ENCODE data around the gene SLC2A5. TPM values are rescaled to one million over a fixed set of nuclear protein-coding genes. Genes with fewer than 3 reads are reported as not detected.

The SLC2A5 gene
- total RNA-seq, 1 donor from 2014 or later = 3.6 TPM

GRCh38 chr1:9073143-9073542 is 3.7 kb upstream of the SLC2A5 start:
- DNase-seq (no peak), ATAC-seq (ENCODE audit: low read depth) (no peak)
- H3K9me3 Mint-ChIP-seq = no peaks in the 10 kb centered on the region
- no peak overlapping the region for H3K27ac Mint-ChIP-seq
- no peak overlapping the region for H3K4me3 Mint-ChIP-seq
- H3K36me3 Mint-ChIP-seq (ENCODE audit: low read depth) = no peaks in the 10 kb centered on the region
- intact Hi-C loops (cut with micrococcal nuclease) = no loop called here
- ChIA-PET CTCF (no interaction called here), POLR2A (interaction anchor here (0.5 kb wide), 1 partner anchor 42 kb away, joined by 4 read pairs; no protein-coding TSS in a partner anchor)
- H3K27me3 Mint-ChIP-seq = peaks cover under 1% of the 10 kb centered on the region
- TF ChIP-seq CTCF (IDR thresholded peaks at IDR 0.05) = no peak
- H3K4me1 Mint-ChIP-seq = peaks cover 82% of the 10 kb centered on the region

- H3K4me1 Mint-ChIP-seq = peaks cover 85% of the 10 kb centered on the region
- H3K27ac Mint-ChIP-seq = no peak overlapping the region
- ATAC-seq (ENCODE audit: low read depth) (no peak), DNase-seq (no peak)
- no peak for TF ChIP-seq CTCF (IDR thresholded peaks at IDR 0.05)
- H3K27me3 Mint-ChIP-seq = no peaks in the 10 kb centered on the region
- ChIA-PET CTCF (no interaction called here), POLR2A (interaction anchor here (0.6 kb wide), 1 partner anchor 9 kb away, joined by 4 read pairs; no protein-coding TSS in a partner anchor)
- intact Hi-C loops (cut with micrococcal nuclease) = no loop called here
- no peak overlapping the region for H3K4me3 Mint-ChIP-seq
- no peaks in the 10 kb centered on the region for H3K9me3 Mint-ChIP-seq
- no peaks in the 10 kb centered on the region for H3K36me3 Mint-ChIP-seq (ENCODE audit: low read depth)
These were observed 2.3 kb upstream of the SLC2A5 start for GRCh38 chr1:9071554-9072235.

GRCh38 chr1:9070486-9070885 is 1.1 kb upstream of the SLC2A5 start:
- H3K9me3 Mint-ChIP-seq = no peaks in the 10 kb centered on the region
- no peak for DNase-seq
- no peak for ATAC-seq (ENCODE audit: low read depth)
- ChIA-PET CTCF (no interaction called here), POLR2A (interaction anchor here (0.6 to 1.1 kb wide), 5 partner anchors 10 to 192 kb away, joined by 3 to 13 read pairs (median 3); partner anchors contain the start of gene ENO1)
- H3K4me3 Mint-ChIP-seq = no peak overlapping the region
- H3K27me3 Mint-ChIP-seq = no peaks in the 10 kb centered on the region
- TF ChIP-seq CTCF (IDR thresholded peaks at IDR 0.05) = no peak
- H3K27ac Mint-ChIP-seq = no peak overlapping the region
- peaks cover 74% of the 10 kb centered on the region for H3K4me1 Mint-ChIP-seq
- no peaks in the 10 kb centered on the region for H3K36me3 Mint-ChIP-seq (ENCODE audit: low read depth)
- intact Hi-C loops (cut with micrococcal nuclease) = no loop called here

- H3K27ac Mint-ChIP-seq = peak overlapping the region; percentile 64
- no peaks in the 10 kb centered on the region for H3K27me3 Mint-ChIP-seq
- H3K4me3 Mint-ChIP-seq = peak overlapping the region; percentile 83
- H3K4me1 Mint-ChIP-seq = peaks cover 71% of the 10 kb centered on the region
- ChIA-PET POLR2A (interaction anchor here (0.7 kb wide), 1 partner anchor 9 kb away, joined by 3 read pairs; no protein-coding TSS in a partner anchor), CTCF (no interaction called here)
- no peak for TF ChIP-seq CTCF (IDR thresholded peaks at IDR 0.05)
- H3K9me3 Mint-ChIP-seq = no peaks in the 10 kb centered on the region
- H3K36me3 Mint-ChIP-seq (ENCODE audit: low read depth) = no peaks in the 10 kb centered on the region
- intact Hi-C loops (cut with micrococcal nuclease) = loop anchor here (1.0 to 5.0 kb wide), 4 partner anchors 9 to 358 kb away; no protein-coding TSS in a partner anchor
- ATAC-seq (ENCODE audit: low read depth) (no peak), DNase-seq (no peak)
These were observed 482 bp downstream of the SLC2A5 start for GRCh38 chr1:9068981-9069325.

GRCh38 chr1:9066945-9067807 is 2.3 kb downstream of the SLC2A5 start:
- H3K9me3 Mint-ChIP-seq = no peaks in the 10 kb centered on the region
- CTCF ChIA-PET = no interaction called here
- ATAC-seq (ENCODE audit: low read depth) (no peak), DNase-seq (no peak)
- H3K4me1 Mint-ChIP-seq = peaks cover 63% of the 10 kb centered on the region
- POLR2A ChIA-PET = interaction anchor here (0.5 to 0.9 kb wide), 4 partner anchors 8 to 34 kb away, joined by 3 to 4 read pairs (median 4); no protein-coding TSS in a partner anchor
- H3K36me3 Mint-ChIP-seq (ENCODE audit: low read depth) = no peaks in the 10 kb centered on the region
- intact Hi-C loops (cut with micrococcal nuclease) = loop anchor here (5.0 kb wide), 1 partner anchor 360 kb away; no protein-coding TSS in a partner anchor
- H3K27ac Mint-ChIP-seq = no peak overlapping the region
- H3K27me3 Mint-ChIP-seq = no peaks in the 10 kb centered on the region
- H3K4me3 Mint-ChIP-seq = no peak overlapping the region
- no peak for TF ChIP-seq CTCF (IDR thresholded peaks at IDR 0.05)

All from activated B cell treated with CpG ODN at 0.5 μM for 24 hours (primary cell).